Lower leg skin (tissue), 3 donors: ENCODE results near the gene C2orf68.

ENCODE experiments used
- POLR2A ChIP-seq, 2 donors: fragments of 450-650 bp; IDR thresholded peaks; one replicate each; pipeline ENCODE4 v1.6.1; 2016 to 2017; ENCODE audit warnings: antibody characterized with exemption in 2 of 2, mild to moderate bottlenecking in 1 of 2, moderate library complexity in 1 of 2
- TF ChIP-seq, protein P1 (sequence below), 3 donors: fragments of 450-650 bp; IDR thresholded peaks; one replicate each; pipeline ENCODE4 v1.5.1; 2016; ENCODE audit warnings: antibody characterized with exemption in 3 of 3, mild to moderate bottlenecking in 3 of 3, moderate library complexity in 2 of 3

DNA sequence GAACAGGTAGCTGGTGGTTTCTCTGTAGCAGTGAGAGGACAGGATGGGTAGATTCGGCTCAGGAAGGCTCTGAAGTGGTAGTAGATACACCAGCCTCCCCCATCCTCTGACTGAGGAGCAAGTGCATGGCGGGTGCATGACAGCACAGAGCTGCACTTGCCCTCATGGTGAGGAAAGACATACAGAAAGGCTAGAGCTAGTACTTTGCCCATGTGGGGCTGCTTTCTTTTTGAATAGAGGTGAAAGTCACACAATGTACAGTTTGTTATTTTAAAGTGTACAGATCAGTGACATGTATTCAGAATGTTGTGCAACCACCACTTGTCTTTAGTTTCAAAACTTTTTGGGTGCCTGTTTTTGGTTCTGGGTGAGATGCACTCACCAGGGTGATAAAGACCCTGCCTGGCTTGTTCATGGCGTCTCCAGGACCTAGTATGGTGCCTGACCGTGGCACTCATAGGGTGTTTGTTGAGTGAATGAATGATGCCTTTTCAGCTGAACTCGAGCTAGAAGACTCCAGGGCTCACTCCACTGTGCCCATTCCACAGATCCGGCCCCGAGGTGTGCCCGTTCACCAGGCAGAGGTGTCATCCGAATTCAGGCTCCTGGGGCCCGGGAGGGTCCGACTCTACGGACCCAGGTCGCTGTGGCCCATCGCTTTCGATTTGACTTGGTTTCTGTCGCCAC lies 28.1 kb downstream of the C2orf68 start:
- TF ChIP-seq, protein P1, sequence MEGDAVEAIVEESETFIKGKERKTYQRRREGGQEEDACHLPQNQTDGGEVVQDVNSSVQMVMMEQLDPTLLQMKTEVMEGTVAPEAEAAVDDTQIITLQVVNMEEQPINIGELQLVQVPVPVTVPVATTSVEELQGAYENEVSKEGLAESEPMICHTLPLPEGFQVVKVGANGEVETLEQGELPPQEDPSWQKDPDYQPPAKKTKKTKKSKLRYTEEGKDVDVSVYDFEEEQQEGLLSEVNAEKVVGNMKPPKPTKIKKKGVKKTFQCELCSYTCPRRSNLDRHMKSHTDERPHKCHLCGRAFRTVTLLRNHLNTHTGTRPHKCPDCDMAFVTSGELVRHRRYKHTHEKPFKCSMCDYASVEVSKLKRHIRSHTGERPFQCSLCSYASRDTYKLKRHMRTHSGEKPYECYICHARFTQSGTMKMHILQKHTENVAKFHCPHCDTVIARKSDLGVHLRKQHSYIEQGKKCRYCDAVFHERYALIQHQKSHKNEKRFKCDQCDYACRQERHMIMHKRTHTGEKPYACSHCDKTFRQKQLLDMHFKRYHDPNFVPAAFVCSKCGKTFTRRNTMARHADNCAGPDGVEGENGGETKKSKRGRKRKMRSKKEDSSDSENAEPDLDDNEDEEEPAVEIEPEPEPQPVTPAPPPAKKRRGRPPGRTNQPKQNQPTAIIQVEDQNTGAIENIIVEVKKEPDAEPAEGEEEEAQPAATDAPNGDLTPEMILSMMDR (IDR thresholded peaks at IDR 0.05): no peak
- no peak for TF ChIP-seq POLR2A (IDR thresholded peaks at IDR 0.05)
